Activated naive CD8-positive, alpha-beta T cell (primary cell): Measurements from ENCODE around the gene PLAU.

Source experiments
- H3K27ac Mint-ChIP-seq: one replicate; pipeline ENCODE4 v1.8.0; 2021; ENCODE audit warnings: mixed read lengths
- H3K27me3 Mint-ChIP-seq: one replicate; pipeline ENCODE4 v1.8.0; 2021; ENCODE audit warnings: mixed read lengths
- H3K36me3 Mint-ChIP-seq: one replicate; pipeline ENCODE4 v1.8.0; 2021; ENCODE audit warnings: mixed read lengths
- H3K4me1 Mint-ChIP-seq: one replicate; pipeline ENCODE4 v1.8.0; 2021; ENCODE audit warnings: low read depth, mixed read lengths
- H3K4me3 Mint-ChIP-seq: one replicate; pipeline ENCODE4 v1.8.0; 2021; ENCODE audit warnings: mild to moderate bottlenecking, mixed read lengths
- H3K9me3 Mint-ChIP-seq: one replicate; pipeline ENCODE4 v1.8.0; 2021; ENCODE audit warnings: low read depth, mixed read lengths

PLAU gene

DNA sequence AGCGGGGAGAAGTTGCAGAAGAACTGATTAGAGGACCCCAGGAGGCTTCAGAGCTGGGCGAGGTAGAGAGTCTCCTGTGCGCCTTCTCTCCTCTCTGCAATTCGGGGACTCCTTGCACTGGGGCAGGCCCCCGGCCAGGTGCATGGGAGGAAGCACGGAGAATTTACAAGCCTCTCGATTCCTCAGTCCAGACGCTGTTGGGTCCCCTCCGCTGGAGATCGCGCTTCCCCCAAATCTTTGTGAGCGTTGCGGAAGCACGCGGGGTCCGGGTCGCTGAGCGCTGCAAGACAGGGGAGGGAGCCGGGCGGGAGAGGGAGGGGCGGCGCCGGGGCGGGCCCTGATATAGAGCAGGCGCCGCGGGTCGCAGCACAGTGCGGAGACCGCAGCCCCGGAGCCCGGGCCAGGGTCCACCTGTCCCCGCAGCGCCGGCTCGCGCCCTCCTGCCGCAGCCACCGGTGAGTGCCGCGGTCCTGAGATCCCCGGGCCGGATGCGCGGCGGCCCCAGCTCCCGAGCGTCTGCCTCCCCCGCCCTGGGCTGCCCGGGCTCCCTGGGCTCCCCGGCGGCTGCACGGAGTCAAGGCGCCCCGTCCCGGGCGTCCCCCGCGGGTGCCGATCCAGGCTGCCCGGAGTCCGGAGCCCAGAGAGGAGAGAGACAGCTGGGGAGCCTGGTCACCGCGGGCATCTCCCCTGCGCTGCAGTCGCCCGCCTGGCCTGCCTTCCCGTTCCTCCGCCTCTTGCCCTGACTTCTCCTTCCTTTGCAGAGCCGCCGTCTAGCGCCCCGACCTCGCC lies at the start of gene PLAU:
TSS of gene PLAU (plus strand) at position 369 of the 789 bp plus-strand sequence. CDS start 424 bp downstream, outside the sequence.
- Mint-ChIP-seq H3K4me1 (peaks cover 36% of the 10 kb centered on the region), H3K27me3 (peaks cover 33% of the 10 kb centered on the region), H3K27ac (peak within 1 kb of the TSS; percentile 24), H3K36me3 (no peaks in the 10 kb centered on the region), H3K4me3 (peak within 1 kb of the TSS; percentile 92), H3K9me3 (no peaks in the 10 kb centered on the region)

DNA sequence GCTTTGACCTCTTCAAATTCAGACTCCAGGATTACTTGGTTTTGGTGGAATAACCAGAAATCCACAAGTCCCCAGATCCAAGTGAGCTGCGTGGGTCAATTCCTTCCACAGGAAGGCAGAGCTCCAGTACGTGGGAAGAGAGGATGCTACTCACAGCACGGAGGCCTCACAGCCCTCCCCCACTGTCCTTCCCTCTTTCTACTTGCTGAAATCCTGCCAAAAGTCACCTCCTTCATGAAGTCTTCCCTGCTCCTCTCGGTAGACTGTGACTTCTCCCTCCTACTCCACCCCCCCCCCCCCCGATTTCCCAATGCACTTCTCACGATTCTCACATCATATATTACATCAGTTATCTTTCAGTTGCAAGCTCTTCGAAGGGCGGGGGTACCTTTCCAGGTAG lies 48.9 kb upstream of the PLAU start:
- Mint-ChIP-seq H3K27ac (no peak overlapping the region), H3K27me3 (no peaks in the 10 kb centered on the region), H3K36me3 (peaks cover 8% of the 10 kb centered on the region), H3K4me3 (no peak overlapping the region), H3K9me3 (no peaks in the 10 kb centered on the region), H3K4me1 (peaks cover 88% of the 10 kb centered on the region)

GRCh38 chr10:73863039-73863817 lies 47.7 kb upstream of the PLAU start:
- Mint-ChIP-seq H3K9me3 (no peaks in the 10 kb centered on the region), H3K27me3 (no peaks in the 10 kb centered on the region), H3K36me3 (peaks cover 8% of the 10 kb centered on the region), H3K4me3 (no peak overlapping the region), H3K27ac (peak overlapping the region; percentile 46), H3K4me1 (peaks cover 88% of the 10 kb centered on the region)

GRCh38 chr10:73864229-73864628 lies 46.7 kb upstream of the PLAU start:
- Mint-ChIP-seq H3K4me1 (peaks cover 88% of the 10 kb centered on the region), H3K4me3 (peak overlapping the region; percentile 69), H3K36me3 (peaks cover 4% of the 10 kb centered on the region), H3K27me3 (no peaks in the 10 kb centered on the region), H3K9me3 (no peaks in the 10 kb centered on the region), H3K27ac (peak overlapping the region; percentile 92)

DNA sequence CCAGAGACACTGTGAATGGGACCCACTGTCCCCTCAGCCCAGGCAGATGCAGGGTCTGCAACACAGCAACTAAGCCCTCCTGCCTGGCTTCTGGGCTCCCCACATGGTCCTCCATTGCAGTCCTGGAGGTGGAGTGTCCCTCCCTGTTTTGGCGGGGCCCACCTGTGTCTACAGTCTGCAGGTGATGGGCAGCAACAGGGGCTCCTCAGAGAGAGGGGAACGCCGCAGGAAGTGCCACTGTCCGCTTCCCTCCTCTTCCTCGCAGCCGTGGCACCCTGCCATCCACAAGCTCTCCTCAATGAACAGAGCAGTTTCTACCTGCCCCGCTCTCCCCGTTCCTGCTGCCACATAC lies 45.8 kb upstream of the PLAU start:
- H3K9me3 Mint-ChIP-seq: no peaks in the 10 kb centered on the region
- H3K4me1 Mint-ChIP-seq: peaks cover 87% of the 10 kb centered on the region
- peaks cover 4% of the 10 kb centered on the region for H3K36me3 Mint-ChIP-seq
- H3K4me3 Mint-ChIP-seq: peak overlapping the region; percentile 78
- peak overlapping the region; percentile 92 for H3K27ac Mint-ChIP-seq
- H3K27me3 Mint-ChIP-seq: no peaks in the 10 kb centered on the region

DNA sequence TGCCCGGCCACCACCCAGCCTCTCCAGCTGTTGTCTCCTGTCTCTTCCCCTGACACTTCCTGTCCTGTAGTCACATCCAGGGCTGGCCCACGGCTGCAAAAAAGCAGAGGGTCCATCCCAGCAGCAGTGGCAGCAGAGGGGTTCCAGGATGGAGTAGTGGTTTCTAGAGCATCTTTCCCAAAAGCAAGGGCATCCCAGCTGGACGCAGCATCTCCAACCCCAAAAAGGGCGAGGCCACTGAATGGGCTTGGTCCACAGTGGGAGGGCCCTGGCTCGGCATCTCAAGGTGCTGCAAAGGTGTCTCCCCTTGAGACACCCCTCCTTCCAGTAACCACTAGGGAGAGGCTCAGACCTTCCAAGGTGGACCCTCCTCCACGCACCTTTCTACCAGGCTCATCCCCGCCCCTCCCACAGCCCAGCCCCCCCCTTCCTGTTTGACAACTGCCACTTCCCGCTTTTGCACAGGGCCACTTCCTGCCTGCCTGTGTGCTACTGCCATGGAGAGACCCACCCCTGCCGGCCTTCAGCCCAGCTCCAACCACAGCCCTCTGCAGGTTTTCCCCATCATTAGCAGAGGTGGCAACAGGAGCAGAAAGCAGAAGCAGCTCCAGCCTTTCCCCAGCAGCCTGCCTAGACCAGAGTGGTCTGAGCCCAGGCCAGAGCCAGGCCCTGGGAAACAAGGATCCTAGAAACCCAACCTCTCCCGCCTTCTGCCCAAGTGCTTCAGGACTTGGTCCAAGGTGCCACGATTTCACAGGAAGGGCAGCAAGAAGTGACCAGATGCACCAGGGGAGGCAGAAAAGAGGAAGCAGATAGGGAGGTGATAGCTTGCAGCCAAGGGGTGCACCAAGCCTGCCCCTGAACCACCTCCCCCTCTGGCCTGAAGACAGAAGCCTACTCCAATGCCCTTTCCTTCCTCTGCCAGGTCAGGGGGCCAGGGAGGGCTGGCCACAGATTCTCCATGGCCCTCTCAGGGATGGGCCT lies 45.2 kb upstream of the PLAU start:
- Mint-ChIP-seq H3K9me3 (no peaks in the 10 kb centered on the region), H3K27ac (peak overlapping the region; percentile 92), H3K36me3 (peaks cover 1% of the 10 kb centered on the region), H3K27me3 (no peaks in the 10 kb centered on the region), H3K4me3 (peak overlapping the region; percentile 78), H3K4me1 (peaks cover 88% of the 10 kb centered on the region)

GRCh38 chr10:73866621-73867020 lies 44.3 kb upstream of the PLAU start:
- Mint-ChIP-seq H3K36me3 (no peaks in the 10 kb centered on the region), H3K4me3 (peak overlapping the region; percentile 78), H3K9me3 (no peaks in the 10 kb centered on the region), H3K27ac (peak overlapping the region; percentile 92), H3K4me1 (peaks cover 91% of the 10 kb centered on the region), H3K27me3 (no peaks in the 10 kb centered on the region)

DNA sequence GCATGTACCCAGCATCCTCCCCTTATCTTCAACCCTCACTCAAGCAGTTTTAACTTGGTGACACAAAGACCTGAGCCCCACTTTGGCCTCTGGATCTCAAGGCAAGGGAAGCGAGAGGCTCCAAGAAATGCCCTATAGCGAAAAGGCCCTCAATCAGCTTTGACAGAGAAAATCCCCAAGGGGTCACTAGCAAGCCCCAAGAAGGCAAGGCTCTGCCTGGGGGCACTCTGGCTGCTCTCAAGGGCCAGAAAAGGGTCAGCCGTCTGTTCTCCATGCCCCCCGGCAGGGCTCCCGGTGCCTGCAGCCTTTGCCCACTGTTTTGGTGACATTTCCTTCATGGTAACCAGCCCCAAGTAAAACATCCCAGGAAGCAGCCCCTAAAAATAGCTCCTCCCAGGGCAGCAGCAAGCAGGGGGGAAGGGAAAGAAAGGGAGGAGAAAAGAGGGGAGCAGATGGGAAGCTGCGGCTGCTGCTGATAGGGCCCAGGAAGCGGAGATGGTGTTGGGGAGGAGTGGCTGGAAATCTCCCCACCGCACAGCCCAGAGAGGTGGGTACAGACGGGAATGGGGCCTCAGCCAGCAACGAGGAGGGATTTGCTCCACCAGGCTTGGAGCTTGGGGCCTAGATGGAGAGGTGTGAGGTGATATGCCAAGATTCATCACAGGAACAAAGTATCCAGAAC lies 43.7 kb upstream of the PLAU start:
- H3K27ac Mint-ChIP-seq: peak overlapping the region; percentile 92
- H3K9me3 Mint-ChIP-seq: no peaks in the 10 kb centered on the region
- H3K4me3 Mint-ChIP-seq: peak overlapping the region; percentile 78
- no peaks in the 10 kb centered on the region for H3K27me3 Mint-ChIP-seq
- peaks cover 96% of the 10 kb centered on the region for H3K4me1 Mint-ChIP-seq
- no peaks in the 10 kb centered on the region for H3K36me3 Mint-ChIP-seq

DNA sequence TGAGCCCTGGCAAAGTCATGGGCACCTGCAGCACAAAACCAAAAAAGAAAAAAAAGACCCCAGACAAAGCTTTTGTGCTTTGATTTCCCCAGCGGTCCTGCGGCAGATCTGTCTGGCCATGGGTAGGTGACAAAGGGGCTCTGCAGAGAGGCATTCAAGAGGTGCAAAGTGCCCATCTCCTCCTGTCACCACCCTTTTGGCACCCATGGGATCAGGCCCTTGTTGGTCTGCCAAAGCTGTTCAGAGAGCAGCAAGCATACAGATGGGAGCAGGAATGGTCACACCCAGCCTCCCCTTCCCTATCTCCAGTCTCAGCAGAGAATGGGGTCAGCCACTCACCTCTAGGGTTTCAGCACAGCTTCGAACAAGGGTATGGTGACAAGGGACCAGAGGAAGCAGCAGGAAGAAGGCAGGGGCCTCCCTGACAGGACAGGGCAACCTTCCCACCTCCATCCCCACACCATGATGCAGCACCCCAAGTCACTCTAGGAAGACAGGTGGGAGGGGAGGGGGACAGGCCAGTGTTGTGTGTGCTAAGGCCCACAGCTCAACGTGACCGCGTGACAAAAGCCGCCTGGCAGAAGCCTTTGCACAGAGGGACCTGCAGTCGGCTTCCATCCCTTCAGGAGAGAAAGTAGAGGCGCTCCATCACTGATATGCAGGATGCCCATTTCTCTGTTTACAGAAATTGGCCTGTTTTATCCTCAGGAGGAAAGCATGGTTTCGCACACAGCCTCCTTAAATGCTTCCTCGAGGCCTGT lies 42.9 kb upstream of the PLAU start:
- peaks cover 97% of the 10 kb centered on the region for H3K4me1 Mint-ChIP-seq
- no peaks in the 10 kb centered on the region for H3K27me3 Mint-ChIP-seq
- peak overlapping the region; percentile 92 for H3K27ac Mint-ChIP-seq
- no peaks in the 10 kb centered on the region for H3K9me3 Mint-ChIP-seq
- no peak overlapping the region for H3K4me3 Mint-ChIP-seq
- no peaks in the 10 kb centered on the region for H3K36me3 Mint-ChIP-seq

DNA sequence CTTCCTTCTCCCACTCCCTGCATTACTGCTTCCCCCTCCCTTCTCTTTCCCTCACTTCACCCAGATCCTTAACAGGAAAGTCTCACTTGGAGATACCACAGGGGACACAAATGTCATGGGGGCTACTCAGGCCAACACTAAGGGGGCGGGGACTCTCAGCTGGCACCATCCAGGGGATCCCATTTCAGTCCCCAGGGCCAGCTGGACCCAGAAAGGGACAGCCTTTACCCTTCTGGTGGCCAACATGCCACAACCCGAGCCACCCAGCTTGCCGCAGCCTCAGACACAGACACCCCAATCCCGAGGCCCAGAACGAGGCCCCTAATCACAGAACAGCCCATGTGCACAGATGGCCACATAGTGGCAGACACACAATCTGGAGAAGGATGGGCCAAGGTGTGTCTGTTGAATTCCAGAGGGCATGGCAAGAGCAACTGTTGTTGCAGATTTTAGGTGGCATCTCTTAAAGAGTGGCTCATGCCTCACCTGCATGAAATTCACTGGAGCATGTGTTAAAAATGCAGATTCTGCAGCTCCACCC lies 42.2 kb upstream of the PLAU start:
- Mint-ChIP-seq H3K9me3 (no peaks in the 10 kb centered on the region), H3K27me3 (no peaks in the 10 kb centered on the region), H3K4me1 (peaks cover 92% of the 10 kb centered on the region), H3K27ac (peak overlapping the region; percentile 67), H3K36me3 (no peaks in the 10 kb centered on the region), H3K4me3 (no peak overlapping the region)

DNA sequence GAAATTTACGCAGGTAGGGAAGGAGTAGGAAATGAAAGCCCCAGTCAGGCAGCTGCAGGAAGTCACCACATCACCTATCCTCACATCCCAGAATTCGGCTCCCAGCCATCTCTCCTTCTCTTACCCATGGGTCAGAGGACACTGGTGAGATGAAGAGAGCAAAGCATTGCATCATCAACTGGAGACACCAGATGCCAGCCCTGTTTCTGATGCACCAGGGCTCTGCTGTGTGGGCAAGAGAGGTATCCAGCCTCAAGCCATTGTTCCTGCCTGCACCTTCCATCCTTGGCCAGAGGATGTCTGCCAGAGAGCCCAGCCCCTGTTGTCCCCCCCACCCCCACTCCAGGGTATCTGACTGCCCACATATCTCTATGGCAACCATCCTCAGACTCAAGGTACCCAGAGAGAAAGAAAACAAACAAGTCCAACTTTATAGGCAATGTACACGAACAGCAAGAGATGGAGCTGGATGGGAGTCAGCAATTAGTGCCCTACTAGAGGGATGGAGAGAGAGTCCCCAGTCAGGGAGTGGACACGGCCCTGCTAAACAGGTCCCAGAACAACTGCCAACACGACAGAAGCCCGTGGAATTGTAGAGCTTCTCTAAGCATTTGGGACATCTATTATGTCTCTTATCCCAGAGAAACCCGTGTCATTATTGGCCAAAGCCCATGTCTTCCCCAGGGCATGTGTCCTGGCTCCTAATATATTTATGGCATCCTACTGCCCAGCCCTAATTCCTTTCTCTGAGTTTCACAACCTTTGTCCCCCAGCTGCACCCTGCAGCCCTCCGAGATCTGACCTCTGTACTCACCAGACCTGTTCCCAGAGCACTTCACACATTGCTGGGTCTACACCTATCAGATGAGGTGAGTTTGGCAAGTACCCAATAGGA lies 39.4 kb upstream of the PLAU start:
- Mint-ChIP-seq H3K27me3 (no peaks in the 10 kb centered on the region), H3K4me1 (peaks cover 75% of the 10 kb centered on the region), H3K4me3 (peak overlapping the region; percentile 87), H3K9me3 (no peaks in the 10 kb centered on the region), H3K36me3 (no peaks in the 10 kb centered on the region), H3K27ac (peak overlapping the region; percentile 90)

DNA sequence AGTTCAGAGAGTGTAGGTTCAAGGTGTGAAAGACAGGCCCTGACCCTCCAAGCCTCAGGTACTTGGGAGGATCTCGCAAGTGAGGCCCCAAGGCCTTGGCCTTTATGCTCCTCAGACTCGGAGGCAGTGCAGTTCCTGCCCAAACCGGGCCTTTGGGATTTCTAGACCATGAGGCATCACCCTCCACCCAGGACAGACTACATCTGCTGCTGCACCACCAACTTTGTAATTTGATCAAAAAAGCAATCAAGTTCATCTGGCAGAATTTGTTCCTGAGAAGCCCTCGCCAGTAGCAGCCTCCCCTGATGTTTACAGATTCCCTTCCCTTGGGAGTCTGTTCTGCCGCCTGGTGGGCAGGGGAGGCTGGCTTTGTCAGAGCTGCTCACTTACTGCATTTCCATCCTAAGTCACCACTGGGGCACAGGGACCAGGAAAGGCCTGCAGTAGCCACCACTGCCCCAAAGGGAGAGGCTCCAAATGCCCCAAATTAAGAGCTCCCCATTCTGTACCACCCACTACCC lies 38.7 kb upstream of the PLAU start:
- Mint-ChIP-seq H3K4me1 (peaks cover 75% of the 10 kb centered on the region), H3K36me3 (no peaks in the 10 kb centered on the region)

More for the DNA sequence above, 38.7 kb upstream of the PLAU start:
- Mint-ChIP-seq H3K27ac (peak overlapping the region; percentile 90), H3K4me3 (peak overlapping the region; percentile 87), H3K27me3 (no peaks in the 10 kb centered on the region), H3K9me3 (no peaks in the 10 kb centered on the region)
